HCT116 (cell line): ENCODE data around the gene KIAA0232. TPM values are rescaled to one million over a fixed set of nuclear protein-coding genes. Genes with fewer than 3 reads are reported as not detected.

Source experiments
- ATAC-seq: fragments of 200-7000 bp; cut with Tn5 transposase; 2 replicates; pipeline ENCODE4 v1.9.1; 2020; ENCODE audit warnings: mild to moderate bottlenecking, moderate library complexity
- BruUV-seq: library from RNA; stranded (reverse); fragments of 400-500 nt; replicated peaks from 2 replicates; lab custom pipeline; 2021; lab: Mats Ljungman, UMichigan
- CTCF ChIA-PET: fragments of 300-600 bp; sonication (Branson Sonifier 250); formaldehyde crosslinking; loops from one replicate; lab custom pipeline; 2021; ENCODE audit warnings: antibody characterized with exemption; lab: Charles Lee
- POLR2A ChIA-PET: fragments of 300-600, 350-600 bp; sonication (Branson Sonifier 250); formaldehyde crosslinking; loops from one replicate; lab custom pipeline; 2021; ENCODE audit warnings: antibody characterized with exemption; lab: Charles Lee
- RAD21 ChIA-PET, 2 experiments: fragments of 300-600 bp; sonication (Branson Sonifier 250); formaldehyde crosslinking; loops; one replicate each; lab custom pipeline; 2023; ENCODE audit warnings: low total read pairs in 2 of 2; ENCODE audit not compliant: uncharacterized antibody in 2 of 2, unreplicated experiment in 2 of 2, low non-redundant PET in 1 of 2; lab: Charles Lee
- DNase-seq: peaks from one replicate; pipeline ENCODE4 v3.0.0-alpha.2; 2010; ENCODE audit warnings: low read depth, low spot score
- H2AFZ ChIP-seq: fragments of 200-600 bp; shearing (Covaris generic), sonication (generic); 2 replicates; pipeline ENCODE4 v1.6.1; 2017; ENCODE audit warnings: low read depth, mixed run types, mixed read lengths, antibody characterized with exemption, low read length; ENCODE audit not compliant: poor library complexity, severe bottlenecking
- H3K27ac ChIP-seq: 2 replicates; pipeline ENCODE4 v1.5.1; 2012; ENCODE audit warnings: low read depth, low read length
- H3K27me3 ChIP-seq: fragments of 200-600 bp; sonication (generic); 2 replicates; pipeline ENCODE4 v1.6.1; 2016; ENCODE audit warnings: mixed run types, low read length, mixed read lengths; ENCODE audit not compliant: insufficient read depth
- H3K36me3 ChIP-seq, 2 experiments: fragments of 200-500 bp in 1 of 2; fragments of 200-600 bp in 1 of 2; sonication (Bioruptor generic) in 1 of 2; sonication (generic) in 1 of 2; 2 replicates each; pipeline versions ENCODE4 v1.5.1 to v1.6.1; 2014 to 2016; ENCODE audit warnings: low read length in 2 of 2, inconsistent platforms in 1 of 2, mixed read lengths in 1 of 2, mixed run types in 1 of 2; ENCODE audit not compliant: insufficient read depth in 2 of 2, control insufficient read depth in 1 of 2
- H3K4me1 ChIP-seq, 2 experiments: fragments of 200-600 bp in 1 of 2; sonication (generic) in 1 of 2; 2 replicates each; pipeline versions ENCODE4 v1.5.1 to v1.6.1; 2012 to 2017; ENCODE audit warnings: low read length in 2 of 2, inconsistent platforms in 1 of 2, mild to moderate bottlenecking in 1 of 2, mixed read lengths in 1 of 2, mixed run types in 1 of 2, moderate library complexity in 1 of 2; ENCODE audit not compliant: insufficient read depth in 2 of 2, control insufficient read depth in 1 of 2
- H3K4me2 ChIP-seq: fragments of 200-600 bp; sonication (generic); 2 replicates; pipeline ENCODE4 v1.6.1; 2017; ENCODE audit warnings: mixed run types, low read length, mixed read lengths
- H3K4me3 ChIP-seq, 2 experiments: fragments of 200-600 bp in 1 of 2; sonication (generic) in 1 of 2; replicated peaks in 1 of 2; 2 replicates each; pipeline ENCODE4 v1.5.1; 2011 to 2016; ENCODE audit warnings: low read length in 2 of 2, control low read depth in 1 of 2, low read depth in 1 of 2, mild to moderate bottlenecking in 1 of 2, mixed read lengths in 1 of 2, mixed run types in 1 of 2
- H3K79me2 ChIP-seq: fragments of 200-600 bp; sonication (generic); 2 replicates; pipeline ENCODE4 v1.6.1; 2017; ENCODE audit warnings: mild to moderate bottlenecking, mixed run types, low read length, moderate library complexity, mixed read lengths; ENCODE audit not compliant: insufficient read depth
- H3K9ac ChIP-seq: fragments of 200-600 bp; sonication (generic); 2 replicates; pipeline ENCODE4 v1.6.1; 2016; ENCODE audit warnings: low read length, mixed read lengths
- H3K9me2 ChIP-seq: fragments of 200-600 bp; sonication (generic), shearing (Covaris generic); 2 replicates; pipeline ENCODE4 v1.6.1; 2017; ENCODE audit warnings: mixed run types, mild to moderate bottlenecking, moderate library complexity; ENCODE audit not compliant: insufficient read depth
- H3K9me3 ChIP-seq, 2 experiments: fragments of 200-500 bp in 1 of 2; fragments of 200-600 bp in 1 of 2; sonication (Bioruptor generic) in 1 of 2; sonication (generic) in 1 of 2; 2 replicates each; pipeline ENCODE4 v1.6.1; 2014 to 2017; ENCODE audit warnings: low read length in 2 of 2, mixed read lengths in 2 of 2, inconsistent platforms in 1 of 2, low read depth in 1 of 2, mild to moderate bottlenecking in 1 of 2, mixed run types in 1 of 2, moderate library complexity in 1 of 2; ENCODE audit not compliant: control insufficient read depth in 1 of 2, insufficient read depth in 1 of 2
- H4K20me1 ChIP-seq: fragments of 200-600 bp; sonication (generic), shearing (Covaris generic); 2 replicates; pipeline ENCODE4 v1.6.1; 2017; ENCODE audit warnings: mixed run types, mild to moderate bottlenecking, moderate library complexity; ENCODE audit not compliant: insufficient read depth
- CBX3 ChIP-seq: IDR thresholded peaks from 2 replicates; pipeline ENCODE4 v1.6.1; 2012; ENCODE audit warnings: low read depth
- CTCF ChIP-seq, 3 experiments: fragments of 200-600 bp in 1 of 3; sonication (generic) in 1 of 3; IDR thresholded peaks in 2 of 3; conservative IDR thresholded peaks in 1 of 3; 2 replicates each; pipeline ENCODE4 v1.5.1; 2012 to 2017; ENCODE audit warnings: low read depth in 2 of 3, low read length in 2 of 3, antibody characterized with exemption in 1 of 3, borderline replicate concordance in 1 of 3, control low read depth in 1 of 3, mild to moderate bottlenecking in 1 of 3, mixed read lengths in 1 of 3, mixed run types in 1 of 3, moderate library complexity in 1 of 3; ENCODE audit not compliant: insufficient read depth in 1 of 3
- EGR1 ChIP-seq: IDR thresholded peaks from 2 replicates; pipeline ENCODE4 v1.6.1; 2012; ENCODE audit warnings: low read depth
- ELF1 ChIP-seq: IDR thresholded peaks from 2 replicates; pipeline ENCODE4 v1.6.1; 2012; ENCODE audit warnings: low read depth, borderline replicate concordance
- EZH2phosphoT487 ChIP-seq: fragments of 200-600 bp; IDR thresholded peaks from 2 replicates; pipeline ENCODE4 v1.6.1; 2018; ENCODE audit warnings: antibody characterized with exemption, borderline replicate concordance
- MAX ChIP-seq: IDR thresholded peaks from 2 replicates; pipeline ENCODE4 v1.6.1; 2012
- POLR2AphosphoS5 ChIP-seq: IDR thresholded peaks from 2 replicates; pipeline ENCODE4 v1.6.1; 2011; ENCODE audit warnings: mild to moderate bottlenecking, low read depth, low read length, moderate library complexity
- RAD21 ChIP-seq: IDR thresholded peaks from 2 replicates; pipeline ENCODE4 v1.6.1; 2012; ENCODE audit warnings: low read depth, mild to moderate bottlenecking
- REST ChIP-seq: IDR thresholded peaks from 2 replicates; pipeline ENCODE4 v1.6.1; 2012; ENCODE audit warnings: low read depth
- SP1 ChIP-seq: IDR thresholded peaks from 2 replicates; pipeline ENCODE4 v1.6.1; 2012; ENCODE audit warnings: low read depth
- SRF ChIP-seq: IDR thresholded peaks from 2 replicates; pipeline ENCODE4 v1.6.1; 2012; ENCODE audit warnings: low read depth
- TCF7L2 ChIP-seq: IDR thresholded peaks from 2 replicates; pipeline ENCODE4 v1.7.0; 2011; ENCODE audit warnings: borderline replicate concordance, inconsistent platforms; ENCODE audit not compliant: insufficient read depth, insufficient read length; ENCODE audit errors: extremely low read depth
- ZFX ChIP-seq: fragments of 450-650 bp; IDR thresholded peaks from 2 replicates; pipeline ENCODE4 v1.6.1; 2017
- ZNF274 ChIP-seq: fragments of 200-500 bp; sonication (Bioruptor generic); IDR thresholded peaks from 2 replicates; pipeline ENCODE4 v1.6.1; 2014; ENCODE audit warnings: mild to moderate bottlenecking, low read depth, low read length, inconsistent platforms
- intact Hi-C: fragments of 100-400 bp; cut with micrococcal nuclease; formaldehyde crosslinking; loops from 2 replicates; pipeline ENCODE4 v1.10.0; 2022
- total RNA-seq: library from RNA; stranded (reverse); gene quantifications from one replicate; pipeline ENCODE4 v1.2.1, GENCODE V29; 2021; ENCODE audit not compliant: unreplicated experiment
- TF ChIP-seq, protein P1 (sequence below): IDR thresholded peaks from 2 replicates; pipeline ENCODE4 v1.6.1; 2011; ENCODE audit warnings: mild to moderate bottlenecking, low read length, moderate library complexity; ENCODE audit not compliant: insufficient replicate concordance; ENCODE audit errors: extremely low read depth
- TF ChIP-seq, protein P2 (sequence below): IDR thresholded peaks from 2 replicates; pipeline ENCODE4 v1.6.1; 2012

The KIAA0232 gene
- total RNA-seq, 1 experiment from 2014 or later, result 18.1 TPM

- TF ChIP-seq, protein P1, sequence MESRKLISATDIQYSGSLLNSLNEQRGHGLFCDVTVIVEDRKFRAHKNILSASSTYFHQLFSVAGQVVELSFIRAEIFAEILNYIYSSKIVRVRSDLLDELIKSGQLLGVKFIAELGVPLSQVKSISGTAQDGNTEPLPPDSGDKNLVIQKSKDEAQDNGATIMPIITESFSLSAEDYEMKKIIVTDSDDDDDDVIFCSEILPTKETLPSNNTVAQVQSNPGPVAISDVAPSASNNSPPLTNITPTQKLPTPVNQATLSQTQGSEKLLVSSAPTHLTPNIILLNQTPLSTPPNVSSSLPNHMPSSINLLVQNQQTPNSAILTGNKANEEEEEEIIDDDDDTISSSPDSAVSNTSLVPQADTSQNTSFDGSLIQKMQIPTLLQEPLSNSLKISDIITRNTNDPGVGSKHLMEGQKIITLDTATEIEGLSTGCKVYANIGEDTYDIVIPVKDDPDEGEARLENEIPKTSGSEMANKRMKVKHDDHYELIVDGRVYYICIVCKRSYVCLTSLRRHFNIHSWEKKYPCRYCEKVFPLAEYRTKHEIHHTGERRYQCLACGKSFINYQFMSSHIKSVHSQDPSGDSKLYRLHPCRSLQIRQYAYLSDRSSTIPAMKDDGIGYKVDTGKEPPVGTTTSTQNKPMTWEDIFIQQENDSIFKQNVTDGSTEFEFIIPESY, result no peak
Observed at GRCh38 chr4:6760865-6761264, 21.7 kb upstream of the KIAA0232 start (continued).

GRCh38 chr4:6761649-6762615, 20.6 kb upstream of the KIAA0232 start:
- Histone ChIP-seq H3K27ac (no peak overlapping the region), H2AFZ (no peak overlapping the region), H3K9ac (no peak overlapping the region), H3K36me3 (no peaks in the 10 kb centered on the region), H3K27me3 (no peaks in the 10 kb centered on the region), H3K4me1 (peaks cover 0 to 11% of the 10 kb centered on the region in 2 experiments; a peak in 2 of 4 replicates), H3K9me3 (no peaks in the 10 kb centered on the region), H3K79me2 (no peaks in the 10 kb centered on the region), H4K20me1 (no peaks in the 10 kb centered on the region), H3K4me2 (no peak overlapping the region), H3K9me2 (no peaks in the 10 kb centered on the region), H3K4me3 (no peak overlapping the region)
- no peak for ATAC-seq
- no peak for DNase-seq
- no TSS peak for BruUV-seq
- CTCF ChIA-PET, result no interaction called here
- RAD21 ChIA-PET, result no interaction called here
- POLR2A ChIA-PET, result no interaction called here
- intact Hi-C loops, result no loop called here
- no peak for TF ChIP-seq ELF1
- TF ChIP-seq CTCF (IDR thresholded peaks at IDR 0.05 in 2 of 3, conservative IDR thresholded peaks at IDR 0.05 in 1 of 3; ENCODE audit: borderline replicate concordance in 1 of 3, insufficient read depth in 1 of 3, low read depth in 2 of 3, low read length in 2 of 3), result no peak
- TF ChIP-seq, protein P2, sequence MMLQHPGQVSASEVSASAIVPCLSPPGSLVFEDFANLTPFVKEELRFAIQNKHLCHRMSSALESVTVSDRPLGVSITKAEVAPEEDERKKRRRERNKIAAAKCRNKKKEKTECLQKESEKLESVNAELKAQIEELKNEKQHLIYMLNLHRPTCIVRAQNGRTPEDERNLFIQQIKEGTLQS, result no peak
- no peak for TF ChIP-seq EZH2phosphoT487
- no peak for TF ChIP-seq ZNF274
- TF ChIP-seq CBX3, result no peak
- TF ChIP-seq TCF7L2, result no peak
- TF ChIP-seq SRF, result no peak
- no peak for TF ChIP-seq SP1
- TF ChIP-seq EGR1, result no peak
- no peak for TF ChIP-seq MAX
- TF ChIP-seq REST, result no peak
- no peak for TF ChIP-seq ZFX
- no peak for TF ChIP-seq RAD21
- TF ChIP-seq POLR2AphosphoS5, result no peak
